Keratinocyte (primary cell): Measurements from ENCODE around the gene VEGFB. TPM values are rescaled to one million over a fixed set of nuclear protein-coding genes. Genes with fewer than 3 reads are reported as not detected.
A peak's percentile ranks its signal among the peaks of the same experiment; 100 is the strongest.

ENCODE experiments used
- DNase-seq: peaks from one replicate; pipeline ENCODE4 v3.0.0-alpha.2; 2011; ENCODE audit warnings: low read depth, missing footprints, low spot score
- FAIRE-seq: peaks from 2 replicates; lab custom pipeline; 2011; peaks lifted over from hg19 to GRCh38; lab: Jason Lieb, UNC
- H2AFZ ChIP-seq: 2 replicates; pipeline ENCODE4 v1.6.0; 2012; ENCODE audit warnings: low read length, control low read depth, inconsistent platforms; ENCODE audit not compliant: control insufficient read depth
- H3K27ac ChIP-seq: 2 replicates; pipeline ENCODE4 v1.5.1; 2011; ENCODE audit warnings: low read length; ENCODE audit not compliant: control insufficient read depth, insufficient read depth
- H3K27me3 ChIP-seq: 3 replicates; pipeline ENCODE4 v1.6.0; 2011; ENCODE audit warnings: low read length; ENCODE audit not compliant: control insufficient read depth, insufficient read depth; ENCODE audit errors: extremely low read depth
- H3K36me3 ChIP-seq, 2 experiments: 2 replicates in 1 of 2; 3 replicates in 1 of 2; pipeline ENCODE4 v1.5.1; 2011; ENCODE audit warnings: low read length in 2 of 2, mild to moderate bottlenecking in 1 of 2; ENCODE audit not compliant: control insufficient read depth in 2 of 2, insufficient read depth in 2 of 2; ENCODE audit errors: extremely low read depth in 1 of 2
- H3K4me1 ChIP-seq: 3 replicates; pipeline ENCODE4 v1.5.1; 2011; ENCODE audit warnings: low read length; ENCODE audit not compliant: control insufficient read depth, insufficient read depth; ENCODE audit errors: extremely low read depth
- H3K4me2 ChIP-seq: 3 replicates; pipeline ENCODE4 v1.6.0; 2011; ENCODE audit warnings: low read depth, low read length; ENCODE audit not compliant: control insufficient read depth, insufficient read depth; ENCODE audit errors: extremely low read depth
- H3K4me3 ChIP-seq, 3 experiments: fragments of 200-600 bp in 1 of 3; sonication (generic) in 1 of 3; 2 replicates in 2 of 3; 3 replicates in 1 of 3; pipeline ENCODE4 v1.5.1; 2011 to 2016; ENCODE audit warnings: low read length in 3 of 3, mild to moderate bottlenecking in 3 of 3, control low read depth in 2 of 3, inconsistent platforms in 1 of 3, low read depth in 1 of 3, mixed read lengths in 1 of 3, mixed run types in 1 of 3, moderate library complexity in 1 of 3; ENCODE audit not compliant: control insufficient read depth in 2 of 3, insufficient read depth in 2 of 3; ENCODE audit errors: extremely low read depth in 1 of 3
- H3K79me2 ChIP-seq: 2 replicates; pipeline ENCODE4 v1.6.0; 2012; ENCODE audit warnings: low read length; ENCODE audit not compliant: control insufficient read depth, insufficient read depth
- H3K9ac ChIP-seq: 3 replicates; pipeline ENCODE4 v1.6.0; 2011; ENCODE audit warnings: low read length; ENCODE audit not compliant: control insufficient read depth, insufficient read depth; ENCODE audit errors: extremely low read depth
- H3K9me1 ChIP-seq: 3 replicates; pipeline ENCODE4 v1.6.0; 2011; ENCODE audit warnings: low read length; ENCODE audit not compliant: control insufficient read depth, insufficient read depth; ENCODE audit errors: extremely low read depth
- H3K9me3 ChIP-seq: 2 replicates; pipeline ENCODE4 v1.5.1; 2012; ENCODE audit warnings: low read depth, low read length; ENCODE audit not compliant: control insufficient read depth
- H4K20me1 ChIP-seq: 3 replicates; pipeline ENCODE4 v1.6.0; 2011; ENCODE audit warnings: low read length; ENCODE audit not compliant: control insufficient read depth, insufficient read depth; ENCODE audit errors: extremely low read depth
- CTCF ChIP-seq, 3 experiments: IDR thresholded peaks in 1 of 3; conservative IDR thresholded peaks in 1 of 3; optimal IDR thresholded peaks in 1 of 3; 2 replicates in 2 of 3; 3 replicates in 1 of 3; pipeline versions ENCODE3 to v1.5.1; 2011; ENCODE audit warnings: low read length in 3 of 3, mild to moderate bottlenecking in 3 of 3, moderate library complexity in 2 of 3, control low read depth in 1 of 3, inconsistent platforms in 1 of 3; ENCODE audit not compliant: insufficient read depth in 2 of 3; ENCODE audit errors: extremely low read depth in 1 of 3
- EZH2 ChIP-seq: IDR thresholded peaks from one replicate; pipeline ENCODE4 v1.6.1; 2012; ENCODE audit warnings: inconsistent platforms, mild to moderate bottlenecking, low read length, moderate library complexity
- dilution Hi-C: fragments of 300-500 bp; cut with MboI; formaldehyde crosslinking; loops from one replicate; pipeline ENCODE4 v1.7.0; 2020; ENCODE audit warnings: low sequenced_read_pairs; ENCODE audit not compliant: extremely low pct_ligation_motif_present
- polyA plus RNA-seq, 5 experiments: library from polyadenylated mRNA; depleted of rRNA in 3 of 5; stranded (reverse) in 3 of 5; stranded (forward) in 1 of 5; unstranded in 1 of 5; fragments of >200 nt; gene quantifications; 1 replicate in 1 of 5; 2 replicates in 3 of 5; 3 replicates in 1 of 5; pipeline versions ENCODE4 v1.2.1 to v1.2.3, GENCODE V29; 2011 to 2012; ENCODE audit warnings: missing spikeins in 2 of 5, low read depth in 1 of 5, low replicate concordance in 1 of 5

The VEGFB gene
- polyA plus RNA-seq, 1 donor (not counting 4 experiments of a cell fraction or from before 2014, with no cell fraction given) = 10.0 TPM

DNA sequence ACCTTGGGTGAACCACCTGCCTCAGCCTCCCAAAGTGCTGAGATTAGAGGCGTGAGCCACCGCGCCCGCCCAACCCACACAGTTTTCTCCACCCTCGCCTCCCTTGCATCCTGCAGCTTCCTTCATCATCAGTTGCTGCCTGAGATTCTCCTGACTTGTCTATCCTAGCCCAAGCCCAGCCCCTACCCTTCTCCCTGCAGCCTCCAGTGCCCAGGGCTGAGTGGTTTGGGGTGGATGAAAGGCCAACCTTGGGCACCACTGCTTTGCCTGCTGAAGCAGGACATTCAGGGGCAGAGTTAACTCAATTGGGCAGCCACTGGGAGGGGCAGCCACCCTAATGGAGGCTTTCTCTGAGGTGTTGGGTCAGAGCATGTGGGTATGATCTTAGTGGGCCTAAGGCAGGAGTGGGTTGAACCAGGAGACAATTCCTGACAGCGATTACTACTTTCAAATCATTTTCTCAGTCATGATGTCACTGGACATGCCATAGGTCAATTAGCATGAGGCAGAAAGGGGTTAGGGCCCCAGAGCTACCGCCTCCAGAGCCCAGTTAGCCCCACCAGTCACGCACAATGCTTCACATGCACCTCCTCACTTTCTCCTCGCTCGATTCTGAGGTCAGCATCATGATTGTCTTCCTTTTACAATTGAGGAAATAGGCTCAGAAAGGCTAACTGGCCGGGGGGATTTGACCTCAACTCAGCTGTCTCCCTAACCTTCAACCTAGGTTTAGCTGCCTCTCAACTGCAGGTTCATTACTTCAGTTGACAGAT, 5.5 kb downstream of the VEGFB start:
- Histone ChIP-seq H3K4me2 (peak overlapping the region; percentile 76), H3K27me3 (no peaks in the 10 kb centered on the region), H3K36me3 (peaks cover 14 to 34% of the 10 kb centered on the region in 2 experiments), H3K9ac (peak overlapping the region; percentile 89), H4K20me1 (no peaks in the 10 kb centered on the region), H3K79me2 (peaks cover 12% of the 10 kb centered on the region), H3K4me3 (peak overlapping the region in 1 of 3 experiments; percentile 74), H3K27ac (peak overlapping the region; percentile 98), H3K9me3 (no peaks in the 10 kb centered on the region), H2AFZ (no peak overlapping the region), H3K9me1 (no peaks in the 10 kb centered on the region), H3K4me1 (peaks cover 52% of the 10 kb centered on the region)
- TF ChIP-seq CTCF (optimal IDR thresholded peaks at IDR 0.05 in 1 of 3, IDR thresholded peaks at IDR 0.05 in 1 of 3, conservative IDR thresholded peaks at IDR 0.05 in 1 of 3; ENCODE audit: extremely low read depth in 1 of 3, insufficient read depth in 2 of 3, low read length in 3 of 3) (no peak), EZH2 (no peak)
- FAIRE-seq = no peak
- no peak for DNase-seq
- dilution Hi-C loops = no loop called here

DNA sequence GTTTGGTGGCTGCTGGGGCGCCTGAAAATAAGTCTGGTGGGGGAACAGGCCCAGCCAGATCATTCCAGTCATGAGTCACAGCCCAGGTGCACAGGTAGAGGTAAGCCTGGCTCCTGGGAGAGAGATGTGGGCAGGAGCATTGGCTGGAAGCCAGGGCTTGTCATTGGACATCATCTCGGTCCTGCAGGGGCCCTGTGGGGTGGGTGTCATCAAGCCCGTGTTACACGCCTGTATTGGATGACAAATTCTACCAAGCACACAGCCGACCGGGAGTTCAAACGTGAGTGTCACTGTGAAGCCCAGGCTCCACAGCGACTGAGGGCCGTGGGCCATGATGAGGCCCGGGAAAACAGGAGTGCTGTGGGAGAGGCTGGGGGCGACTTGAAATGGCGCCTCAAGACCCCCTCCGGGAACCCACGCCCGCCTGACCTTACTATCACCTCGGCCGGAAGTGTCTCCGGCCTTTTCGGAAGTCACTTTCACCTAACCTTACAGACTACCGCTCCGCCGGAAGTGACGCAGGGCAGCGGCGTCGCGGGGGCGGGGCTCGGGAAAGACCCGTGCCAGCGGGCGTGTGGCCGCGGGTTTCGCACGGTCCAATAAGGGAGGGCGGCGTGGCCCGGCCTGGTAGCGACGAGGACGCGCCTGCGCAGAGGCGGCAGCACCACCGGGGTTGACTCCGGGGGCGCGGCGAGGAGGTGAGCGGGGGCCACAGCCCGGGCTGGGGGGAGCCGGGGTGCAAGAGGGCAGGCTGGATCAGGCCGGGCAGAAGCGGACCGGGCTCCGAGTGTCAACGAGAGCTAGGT, 6.3 kb downstream of the VEGFB start, which contains the start of gene FKBP2:
Gene FKBP2, plus strand, starts transcription at position 661 of the 806 bp plus-strand sequence. CDS start 1,293 bp downstream, outside the sequence.
- dilution Hi-C loops = no loop called here
- H3K36me3 ChIP-seq = peaks cover 14 to 32% of the 10 kb centered on the region in 2 experiments
- peaks cover 20% of the 10 kb centered on the region for H3K79me2 ChIP-seq
- no peaks in the 10 kb centered on the region for H3K9me1 ChIP-seq
- no peak for TF ChIP-seq EZH2
- no peak for TF ChIP-seq CTCF (optimal IDR thresholded peaks at IDR 0.05 in 1 of 3, IDR thresholded peaks at IDR 0.05 in 1 of 3, conservative IDR thresholded peaks at IDR 0.05 in 1 of 3; ENCODE audit: extremely low read depth in 1 of 3, insufficient read depth in 2 of 3, low read length in 3 of 3)
- H3K4me3 ChIP-seq = peak within 1 kb of the TSS; percentile 74 to 87 (median 82)
- no peaks in the 10 kb centered on the region for H4K20me1 ChIP-seq
- H3K9me3 ChIP-seq = no peaks in the 10 kb centered on the region
- peak within 1 kb of the TSS; percentile 98 for H3K27ac ChIP-seq
- H3K9ac ChIP-seq = peak within 1 kb of the TSS; percentile 89
- peak; percentile 86 for FAIRE-seq
- peaks cover 49% of the 10 kb centered on the region for H3K4me1 ChIP-seq
- DNase-seq = peak; percentile 99
- H2AFZ ChIP-seq = peak within 1 kb of the TSS; percentile 65
- H3K4me2 ChIP-seq = peak within 1 kb of the TSS; percentile 76
- no peaks in the 10 kb centered on the region for H3K27me3 ChIP-seq
